Measurements from ENCODE around the gene KLHL40. TPM values are rescaled to one million over a fixed set of nuclear protein-coding genes. Genes with fewer than 3 reads are reported as not detected.
A peak's percentile ranks its signal among the peaks of the same experiment; 100 is the strongest.

KLHL40 gene
- total RNA-seq, 1 donor from 2014 or later, result 179 TPM

DNA sequence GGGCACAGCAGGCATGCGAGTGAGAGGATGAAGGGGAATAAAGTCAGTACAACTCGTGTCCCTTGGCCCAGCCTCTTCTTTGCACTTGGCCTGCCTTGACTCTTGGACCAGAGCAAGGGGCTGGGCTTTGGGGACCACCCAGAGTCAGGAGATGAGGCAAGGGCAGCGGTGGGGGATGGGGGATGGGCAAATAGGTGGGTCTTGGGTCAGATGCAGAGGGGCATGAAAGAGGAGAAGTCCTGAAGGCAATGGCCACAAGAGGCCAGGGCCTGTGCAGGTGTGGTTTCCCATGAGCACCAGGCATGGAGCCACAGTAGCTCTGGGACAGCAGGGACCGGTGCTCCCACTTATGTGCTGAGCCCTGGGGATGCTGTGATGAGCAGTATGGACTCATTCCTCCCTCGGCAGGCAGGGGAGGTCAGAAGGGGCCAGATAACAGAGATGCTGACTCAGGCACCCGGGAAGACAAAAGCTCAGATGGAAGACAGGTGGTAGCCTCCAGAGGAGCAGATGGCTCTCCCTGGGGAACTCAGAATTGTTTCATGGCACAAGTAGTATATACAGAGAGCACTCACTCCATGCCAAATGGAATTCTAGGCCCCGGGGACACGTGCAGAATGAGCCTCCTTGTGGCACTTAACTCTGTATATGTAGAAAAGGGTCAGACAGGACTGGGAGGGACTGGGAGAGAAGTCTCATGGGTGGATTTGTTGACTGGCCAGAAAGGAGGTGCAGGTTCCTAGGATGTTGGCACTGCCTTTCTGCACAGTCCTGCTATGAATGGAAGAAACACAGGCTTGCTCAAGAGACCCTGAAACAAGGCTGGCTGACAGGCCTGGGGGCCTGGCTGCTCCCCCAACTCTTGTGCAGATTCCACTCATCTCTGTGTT, 17.6 kb upstream of the KLHL40 start:
- H3K27ac ChIP-seq (ENCODE audit: low read depth, low read length), result peak overlapping the region; percentile 84
- no peaks in the 10 kb centered on the region for H3K9me3 ChIP-seq (ENCODE audit: control insufficient read depth in 3 of 3, low read length in 3 of 3)
- H3K36me3 ChIP-seq (ENCODE audit: control insufficient read depth in 3 of 3, insufficient read depth in 3 of 3, low read length in 3 of 3), result peaks cover 0 to 4% (median 0%) of the 10 kb centered on the region in 3 donors
- no peaks in the 10 kb centered on the region for H3K27me3 ChIP-seq (ENCODE audit: control insufficient read depth in 3 of 3, insufficient read depth in 3 of 3, low read length in 3 of 3)
- H3K4me1 ChIP-seq (ENCODE audit: control insufficient read depth in 3 of 3, insufficient read depth in 3 of 3, low read length in 3 of 3), result peaks cover 30 to 43% (median 40%) of the 10 kb centered on the region in 3 donors
- peak overlapping the region in 1 of 3 donors; percentile 62 for H3K9ac ChIP-seq (ENCODE audit: low read depth in 1 of 3, low read length in 3 of 3)
- H3K4me3 ChIP-seq (ENCODE audit: low read length in 3 of 3), result no peak overlapping the region

DNA sequence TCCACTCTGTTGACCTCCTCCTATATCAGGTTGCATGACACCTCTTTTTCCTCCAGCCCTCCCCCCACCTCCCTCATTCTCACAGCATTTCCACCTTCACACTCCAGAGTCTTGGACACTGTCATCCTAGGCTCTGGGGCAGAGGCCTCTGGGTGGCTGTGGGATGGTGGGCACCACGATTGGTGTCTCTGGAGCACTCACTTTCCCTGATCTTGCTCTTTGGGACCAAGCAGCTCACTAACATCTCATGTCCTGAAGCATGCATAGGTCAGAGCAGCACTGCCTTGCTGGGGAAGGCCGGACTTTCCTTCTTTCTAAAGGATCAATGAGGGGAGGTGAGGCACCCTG, 16.9 kb upstream of the KLHL40 start:
- no peaks in the 10 kb centered on the region for H3K9me3 ChIP-seq (ENCODE audit: control insufficient read depth in 3 of 3, low read length in 3 of 3)
- peaks cover 30 to 43% (median 40%) of the 10 kb centered on the region in 3 donors for H3K4me1 ChIP-seq (ENCODE audit: control insufficient read depth in 3 of 3, insufficient read depth in 3 of 3, low read length in 3 of 3)
- H3K4me3 ChIP-seq (ENCODE audit: low read length in 3 of 3), result no peak overlapping the region
- peaks cover 0 to 4% (median 0%) of the 10 kb centered on the region in 3 donors for H3K36me3 ChIP-seq (ENCODE audit: control insufficient read depth in 3 of 3, insufficient read depth in 3 of 3, low read length in 3 of 3)
- no peak overlapping the region for H3K9ac ChIP-seq (ENCODE audit: low read depth in 1 of 3, low read length in 3 of 3)
- H3K27ac ChIP-seq (ENCODE audit: low read depth, low read length), result no peak overlapping the region
- no peaks in the 10 kb centered on the region for H3K27me3 ChIP-seq (ENCODE audit: control insufficient read depth in 3 of 3, insufficient read depth in 3 of 3, low read length in 3 of 3)

DNA sequence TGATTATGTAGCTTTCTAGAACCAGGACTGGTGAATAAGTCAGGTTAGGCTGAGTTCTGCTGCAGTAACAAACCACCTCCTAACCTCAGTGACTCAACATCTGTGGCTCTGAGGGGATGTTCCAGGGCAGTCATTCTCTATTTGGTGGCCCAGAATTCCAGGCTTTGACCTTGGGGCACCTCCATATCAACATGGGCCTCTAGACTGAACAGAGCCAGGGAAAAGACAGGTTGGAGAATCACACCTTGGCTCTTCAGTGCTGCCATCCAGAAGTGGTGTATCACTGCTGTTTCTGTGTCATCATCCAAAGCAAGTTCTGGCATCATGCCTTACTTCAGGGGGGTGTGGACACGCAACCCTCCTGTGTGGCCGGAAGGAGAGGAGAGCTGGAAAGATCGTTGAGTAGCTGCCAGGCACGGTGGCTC, 16.5 kb upstream of the KLHL40 start:
- H3K27ac ChIP-seq (ENCODE audit: low read depth, low read length), result no peak overlapping the region
- no peak overlapping the region for H3K4me3 ChIP-seq (ENCODE audit: low read length in 3 of 3)
- H3K36me3 ChIP-seq (ENCODE audit: control insufficient read depth in 3 of 3, insufficient read depth in 3 of 3, low read length in 3 of 3), result no peaks in the 10 kb centered on the region
- H3K4me1 ChIP-seq (ENCODE audit: control insufficient read depth in 3 of 3, insufficient read depth in 3 of 3, low read length in 3 of 3), result peaks cover 30 to 43% (median 40%) of the 10 kb centered on the region in 3 donors
- H3K9ac ChIP-seq (ENCODE audit: low read depth in 1 of 3, low read length in 3 of 3), result no peak overlapping the region
- no peaks in the 10 kb centered on the region for H3K9me3 ChIP-seq (ENCODE audit: control insufficient read depth in 3 of 3, low read length in 3 of 3)
- no peaks in the 10 kb centered on the region for H3K27me3 ChIP-seq (ENCODE audit: control insufficient read depth in 3 of 3, insufficient read depth in 3 of 3, low read length in 3 of 3)

DNA sequence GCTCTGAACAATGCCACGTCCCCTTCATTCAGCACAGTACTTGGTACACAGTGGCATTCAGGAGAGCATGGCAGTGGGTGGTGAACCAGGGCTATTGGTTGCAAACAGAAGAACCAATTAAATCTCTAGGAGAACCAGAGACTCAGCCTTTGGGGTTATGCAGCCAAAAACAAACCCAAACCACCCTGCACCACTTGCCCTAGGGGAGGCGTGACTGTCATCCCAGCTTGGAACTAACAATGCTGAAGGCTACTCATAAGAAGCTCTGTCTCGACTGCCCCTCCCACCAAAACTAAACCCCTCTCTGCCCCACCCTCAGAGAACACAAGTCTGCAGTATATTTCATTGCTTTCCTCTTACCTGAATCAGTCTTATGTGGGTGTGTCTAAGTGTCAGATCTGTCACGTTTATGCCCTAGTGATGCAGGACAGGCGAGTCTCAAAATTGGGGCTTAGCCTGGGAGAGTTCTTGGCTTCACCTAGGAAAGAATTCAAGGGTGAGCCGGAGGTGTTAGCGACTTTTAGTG, 15.2 kb upstream of the KLHL40 start:
- Histone ChIP-seq H3K4me1 (ENCODE audit: control insufficient read depth in 3 of 3, insufficient read depth in 3 of 3, low read length in 3 of 3) (peaks cover 30 to 40% (median 38%) of the 10 kb centered on the region in 3 donors), H3K27me3 (ENCODE audit: control insufficient read depth in 3 of 3, insufficient read depth in 3 of 3, low read length in 3 of 3) (no peaks in the 10 kb centered on the region), H3K9ac (ENCODE audit: low read depth in 1 of 3, low read length in 3 of 3) (no peak overlapping the region), H3K4me3 (ENCODE audit: low read length in 3 of 3) (no peak overlapping the region), H3K27ac (ENCODE audit: low read depth, low read length) (no peak overlapping the region), H3K9me3 (ENCODE audit: control insufficient read depth in 3 of 3, low read length in 3 of 3) (no peaks in the 10 kb centered on the region), H3K36me3 (ENCODE audit: control insufficient read depth in 3 of 3, insufficient read depth in 3 of 3, low read length in 3 of 3) (no peaks in the 10 kb centered on the region)

DNA sequence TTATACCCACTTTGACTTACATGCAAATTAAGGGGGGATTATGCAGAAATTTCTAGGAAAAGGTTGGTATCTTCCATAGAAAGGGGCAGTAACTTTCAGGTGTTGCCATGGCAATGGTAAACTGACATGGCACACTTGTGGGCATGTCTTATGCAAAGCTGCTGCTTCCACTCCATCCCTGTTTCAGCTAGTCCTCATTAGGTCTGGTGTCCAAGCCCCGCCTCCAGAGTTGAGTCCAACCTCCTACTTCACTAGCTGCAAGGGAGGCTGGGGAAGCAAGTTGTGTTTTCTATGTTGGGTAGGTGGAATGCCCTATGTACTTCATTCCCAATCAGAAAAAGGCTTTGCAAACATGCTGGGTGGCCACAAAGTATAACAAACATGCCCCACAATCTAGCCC, 14.7 kb upstream of the KLHL40 start:
- no peak overlapping the region for H3K27ac ChIP-seq (ENCODE audit: low read depth, low read length)
- no peaks in the 10 kb centered on the region for H3K36me3 ChIP-seq (ENCODE audit: control insufficient read depth in 3 of 3, insufficient read depth in 3 of 3, low read length in 3 of 3)
- H3K9me3 ChIP-seq (ENCODE audit: control insufficient read depth in 3 of 3, low read length in 3 of 3), result no peaks in the 10 kb centered on the region
- H3K9ac ChIP-seq (ENCODE audit: low read depth in 1 of 3, low read length in 3 of 3), result no peak overlapping the region
- peaks cover 30 to 34% (median 33%) of the 10 kb centered on the region in 3 donors for H3K4me1 ChIP-seq (ENCODE audit: control insufficient read depth in 3 of 3, insufficient read depth in 3 of 3, low read length in 3 of 3)
- no peaks in the 10 kb centered on the region for H3K27me3 ChIP-seq (ENCODE audit: control insufficient read depth in 3 of 3, insufficient read depth in 3 of 3, low read length in 3 of 3)
- no peak overlapping the region for H3K4me3 ChIP-seq (ENCODE audit: low read length in 3 of 3)

DNA sequence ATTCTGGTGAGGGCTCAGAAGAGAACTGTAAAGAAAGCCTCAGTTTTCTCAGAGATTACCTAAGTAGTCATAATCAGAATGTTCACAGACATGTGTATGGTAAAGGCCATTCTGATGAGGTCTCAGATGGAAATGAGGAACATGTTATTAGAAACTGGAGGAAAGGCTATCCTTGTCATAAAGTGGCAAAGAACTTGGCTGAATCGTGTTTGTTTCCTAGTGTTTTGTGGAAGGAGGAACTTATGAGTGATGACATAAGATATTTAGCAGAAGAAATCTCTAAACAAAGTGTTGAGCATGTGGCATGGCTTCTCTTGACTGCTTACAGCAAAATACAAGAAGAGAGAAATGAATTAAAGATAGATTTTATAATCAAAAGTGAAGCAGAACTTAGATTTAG, 12.8 kb upstream of the KLHL40 start:
- no peak overlapping the region for H3K27ac ChIP-seq (ENCODE audit: low read depth, low read length)
- no peaks in the 10 kb centered on the region for H3K36me3 ChIP-seq (ENCODE audit: control insufficient read depth in 3 of 3, insufficient read depth in 3 of 3, low read length in 3 of 3)
- no peaks in the 10 kb centered on the region for H3K27me3 ChIP-seq (ENCODE audit: control insufficient read depth in 3 of 3, insufficient read depth in 3 of 3, low read length in 3 of 3)
- peaks cover 13 to 16% (median 15%) of the 10 kb centered on the region in 3 donors for H3K4me1 ChIP-seq (ENCODE audit: control insufficient read depth in 3 of 3, insufficient read depth in 3 of 3, low read length in 3 of 3)
- no peak overlapping the region for H3K9ac ChIP-seq (ENCODE audit: low read depth in 1 of 3, low read length in 3 of 3)
- no peak overlapping the region for H3K4me3 ChIP-seq (ENCODE audit: low read length in 3 of 3)
- no peaks in the 10 kb centered on the region for H3K9me3 ChIP-seq (ENCODE audit: control insufficient read depth in 3 of 3, low read length in 3 of 3)

DNA sequence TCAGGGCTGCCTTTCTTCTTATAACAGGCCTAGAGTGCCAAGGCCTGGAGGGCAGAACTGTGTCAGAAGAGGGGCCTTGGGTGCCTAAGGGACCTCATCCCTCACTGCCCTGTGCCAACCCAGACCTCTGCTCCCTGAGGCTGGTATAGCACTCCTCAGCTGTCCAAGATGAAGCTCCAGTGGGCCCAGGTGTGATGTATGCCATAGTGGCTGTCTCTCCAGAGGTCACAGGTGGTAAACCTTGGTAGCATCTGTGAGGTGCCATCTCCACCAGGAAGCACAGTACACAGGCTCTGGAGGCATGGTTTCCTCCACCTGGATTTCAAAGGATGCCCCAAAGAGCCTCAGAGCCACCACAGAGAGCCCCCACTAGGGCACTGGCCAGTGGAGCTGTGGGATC, 12.3 kb upstream of the KLHL40 start:
- peaks cover 7 to 10% (median 9%) of the 10 kb centered on the region in 3 donors for H3K4me1 ChIP-seq (ENCODE audit: control insufficient read depth in 3 of 3, insufficient read depth in 3 of 3, low read length in 3 of 3)
- no peak overlapping the region for H3K9ac ChIP-seq (ENCODE audit: low read depth in 1 of 3, low read length in 3 of 3)
- no peaks in the 10 kb centered on the region for H3K36me3 ChIP-seq (ENCODE audit: control insufficient read depth in 3 of 3, insufficient read depth in 3 of 3, low read length in 3 of 3)
- no peaks in the 10 kb centered on the region for H3K27me3 ChIP-seq (ENCODE audit: control insufficient read depth in 3 of 3, insufficient read depth in 3 of 3, low read length in 3 of 3)
- no peak overlapping the region for H3K27ac ChIP-seq (ENCODE audit: low read depth, low read length)
- no peaks in the 10 kb centered on the region for H3K9me3 ChIP-seq (ENCODE audit: control insufficient read depth in 3 of 3, low read length in 3 of 3)
- no peak overlapping the region for H3K4me3 ChIP-seq (ENCODE audit: low read length in 3 of 3)

DNA sequence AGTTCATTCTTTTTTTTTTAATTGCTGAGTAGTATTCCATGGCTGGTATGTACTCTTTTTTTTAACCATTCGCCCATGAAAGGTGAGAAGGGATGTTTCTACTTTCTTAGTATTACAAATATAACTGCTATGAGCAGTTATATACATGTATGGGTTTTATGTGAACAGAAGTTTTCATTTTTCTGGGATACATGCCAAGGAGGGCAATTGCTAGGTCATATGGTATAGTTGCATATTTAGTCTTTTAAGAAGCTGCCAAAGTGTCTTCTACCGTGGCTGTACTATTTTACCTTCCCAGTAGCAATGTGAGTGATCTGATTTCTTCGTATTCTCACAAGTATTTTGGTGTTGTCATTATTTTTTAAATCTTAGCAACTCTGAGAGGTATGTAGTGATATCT, 11.2 kb upstream of the KLHL40 start:
- no peaks in the 10 kb centered on the region for H3K36me3 ChIP-seq (ENCODE audit: control insufficient read depth in 3 of 3, insufficient read depth in 3 of 3, low read length in 3 of 3)
- H3K9me3 ChIP-seq (ENCODE audit: control insufficient read depth in 3 of 3, low read length in 3 of 3), result no peaks in the 10 kb centered on the region
- no peaks in the 10 kb centered on the region for H3K27me3 ChIP-seq (ENCODE audit: control insufficient read depth in 3 of 3, insufficient read depth in 3 of 3, low read length in 3 of 3)
- no peaks in the 10 kb centered on the region for H3K4me1 ChIP-seq (ENCODE audit: control insufficient read depth in 3 of 3, insufficient read depth in 3 of 3, low read length in 3 of 3)
- no peak overlapping the region for H3K4me3 ChIP-seq (ENCODE audit: low read length in 3 of 3)
- H3K9ac ChIP-seq (ENCODE audit: low read depth in 1 of 3, low read length in 3 of 3), result no peak overlapping the region
- H3K27ac ChIP-seq (ENCODE audit: low read depth, low read length), result no peak overlapping the region

DNA sequence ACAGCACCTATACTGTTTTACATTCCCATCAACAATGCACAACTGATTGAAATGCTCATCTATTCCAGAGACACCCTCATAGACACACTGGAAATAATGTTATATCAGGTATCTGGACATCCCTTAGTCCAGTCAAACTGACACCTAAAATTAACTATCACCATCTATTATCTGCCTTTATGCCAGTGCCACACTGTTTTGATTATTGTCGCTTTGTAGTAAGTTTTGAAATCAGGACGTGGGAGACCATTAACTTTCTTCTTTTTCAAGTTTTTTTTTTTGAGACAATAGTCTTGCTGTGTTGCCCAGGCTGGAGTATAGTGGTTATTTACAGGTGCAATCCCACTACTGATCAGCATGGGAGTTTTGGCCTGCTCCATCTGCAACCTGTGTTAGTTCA, 9.4 kb upstream of the KLHL40 start:
- Histone ChIP-seq H3K4me1 (ENCODE audit: control insufficient read depth in 3 of 3, insufficient read depth in 3 of 3, low read length in 3 of 3) (peaks cover 0 to 7% (median 4%) of the 10 kb centered on the region in 3 donors), H3K9me3 (ENCODE audit: control insufficient read depth in 3 of 3, low read length in 3 of 3) (no peaks in the 10 kb centered on the region)

DNA sequence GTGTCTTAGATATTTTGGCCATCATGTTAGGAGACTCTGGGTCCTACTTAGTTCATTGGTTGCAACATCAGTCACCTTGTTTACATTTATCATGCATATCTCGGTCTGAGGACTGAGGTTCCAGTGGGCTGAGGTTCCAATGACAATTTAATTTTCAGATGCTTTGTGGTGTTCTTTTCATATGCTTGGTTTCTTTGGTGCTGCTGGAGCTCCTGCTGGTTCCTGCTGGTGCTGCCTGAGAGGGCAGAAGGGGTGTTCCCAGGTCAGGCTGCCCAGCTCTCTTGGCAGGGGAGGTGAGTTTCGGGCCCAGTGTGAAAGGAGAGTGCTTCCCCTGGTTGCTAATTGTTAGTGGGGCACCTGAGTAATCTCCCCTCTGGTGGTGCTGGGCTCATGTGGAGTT, 6.9 kb upstream of the KLHL40 start:
- H3K27me3 ChIP-seq (ENCODE audit: control insufficient read depth in 3 of 3, insufficient read depth in 3 of 3, low read length in 3 of 3), result no peaks in the 10 kb centered on the region
- H3K27ac ChIP-seq (ENCODE audit: low read depth, low read length), result no peak overlapping the region
- H3K9me3 ChIP-seq (ENCODE audit: control insufficient read depth in 3 of 3, low read length in 3 of 3), result no peaks in the 10 kb centered on the region
- no peaks in the 10 kb centered on the region for H3K36me3 ChIP-seq (ENCODE audit: control insufficient read depth in 3 of 3, insufficient read depth in 3 of 3, low read length in 3 of 3)
- H3K4me1 ChIP-seq (ENCODE audit: control insufficient read depth in 3 of 3, insufficient read depth in 3 of 3, low read length in 3 of 3), result peaks cover 6 to 19% (median 13%) of the 10 kb centered on the region in 3 donors
- H3K9ac ChIP-seq (ENCODE audit: low read depth in 1 of 3, low read length in 3 of 3), result no peak overlapping the region
- no peak overlapping the region for H3K4me3 ChIP-seq (ENCODE audit: low read length in 3 of 3)

More for the DNA sequence above, 9.4 kb upstream of the KLHL40 start:
- Histone ChIP-seq H3K4me3 (ENCODE audit: low read length in 3 of 3) (no peak overlapping the region), H3K36me3 (ENCODE audit: control insufficient read depth in 3 of 3, insufficient read depth in 3 of 3, low read length in 3 of 3) (no peaks in the 10 kb centered on the region), H3K9ac (ENCODE audit: low read depth in 1 of 3, low read length in 3 of 3) (no peak overlapping the region), H3K27me3 (ENCODE audit: control insufficient read depth in 3 of 3, insufficient read depth in 3 of 3, low read length in 3 of 3) (no peaks in the 10 kb centered on the region), H3K27ac (ENCODE audit: low read depth, low read length) (no peak overlapping the region)

Data from skeletal muscle tissue (tissue), 4 donors.